Panc1 (cell line): ENCODE measurements around the gene PELI2.

Experiments used
- POLR2AphosphoS5 ChIP-seq: IDR thresholded peaks from 2 replicates; pipeline ENCODE4 v1.6.1; 2012; ENCODE audit warnings: mild to moderate bottlenecking, low read depth, low read length, moderate library complexity
- TF ChIP-seq, protein P1 (sequence below): fragments of 450-650 bp; IDR thresholded peaks from 2 replicates; pipeline ENCODE4 v1.5.1; 2017; ENCODE audit warnings: mild to moderate bottlenecking

DNA sequence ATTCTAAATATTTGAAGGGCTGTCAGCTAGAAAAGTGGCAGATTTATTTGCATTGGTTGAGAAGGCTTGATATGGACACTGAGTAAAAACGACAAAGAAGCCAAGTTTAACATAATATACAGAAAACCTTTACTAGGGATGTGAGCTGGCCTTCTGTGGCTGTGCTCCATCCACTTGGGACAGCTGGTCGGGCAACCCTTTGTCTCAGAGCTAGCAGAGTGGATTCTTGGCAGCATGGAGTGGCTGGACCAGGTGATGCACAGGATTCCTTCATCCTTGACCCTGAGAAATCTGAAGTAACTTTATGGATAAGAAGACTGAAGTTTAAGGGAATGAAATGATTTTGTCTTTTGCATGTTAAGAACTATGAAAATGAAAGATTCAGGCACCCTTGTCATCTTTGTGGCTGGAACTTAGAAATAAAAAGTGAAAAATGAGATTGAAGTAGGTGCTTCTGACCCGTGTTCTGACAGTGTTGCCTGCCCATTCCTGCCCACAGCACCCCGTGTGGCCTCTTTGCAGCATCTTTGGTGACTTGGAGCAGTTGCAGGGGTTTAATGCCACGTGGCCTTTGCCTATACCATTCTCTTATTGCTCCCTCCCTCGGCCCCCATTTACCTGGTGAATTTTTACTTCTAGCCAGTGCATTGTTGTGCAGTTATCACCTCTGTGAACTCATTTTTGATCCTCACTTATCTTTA lies 32.6 kb downstream of the PELI2 start:
- TF ChIP-seq POLR2AphosphoS5: no peak
- TF ChIP-seq, protein P1, sequence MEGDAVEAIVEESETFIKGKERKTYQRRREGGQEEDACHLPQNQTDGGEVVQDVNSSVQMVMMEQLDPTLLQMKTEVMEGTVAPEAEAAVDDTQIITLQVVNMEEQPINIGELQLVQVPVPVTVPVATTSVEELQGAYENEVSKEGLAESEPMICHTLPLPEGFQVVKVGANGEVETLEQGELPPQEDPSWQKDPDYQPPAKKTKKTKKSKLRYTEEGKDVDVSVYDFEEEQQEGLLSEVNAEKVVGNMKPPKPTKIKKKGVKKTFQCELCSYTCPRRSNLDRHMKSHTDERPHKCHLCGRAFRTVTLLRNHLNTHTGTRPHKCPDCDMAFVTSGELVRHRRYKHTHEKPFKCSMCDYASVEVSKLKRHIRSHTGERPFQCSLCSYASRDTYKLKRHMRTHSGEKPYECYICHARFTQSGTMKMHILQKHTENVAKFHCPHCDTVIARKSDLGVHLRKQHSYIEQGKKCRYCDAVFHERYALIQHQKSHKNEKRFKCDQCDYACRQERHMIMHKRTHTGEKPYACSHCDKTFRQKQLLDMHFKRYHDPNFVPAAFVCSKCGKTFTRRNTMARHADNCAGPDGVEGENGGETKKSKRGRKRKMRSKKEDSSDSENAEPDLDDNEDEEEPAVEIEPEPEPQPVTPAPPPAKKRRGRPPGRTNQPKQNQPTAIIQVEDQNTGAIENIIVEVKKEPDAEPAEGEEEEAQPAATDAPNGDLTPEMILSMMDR: no peak
